ENCODE measurements around the gene GLI3.

Gene GLI3

GRCh38 chr7:42154173-42154572 is 82.8 kb downstream of the GLI3 start:
- TF ChIP-seq CTCF (IDR thresholded peaks at IDR 0.05; ENCODE audit: insufficient read depth, low read depth, low read length, missing control alignments): no peak
- DNase-seq (ENCODE audit: low read depth): no peak
- no peak overlapping the region for H3K4me3 ChIP-seq (ENCODE audit: low read length)

- no peak overlapping the region for H3K4me3 ChIP-seq (ENCODE audit: low read length)
- no peak for DNase-seq (ENCODE audit: low read depth)
- TF ChIP-seq CTCF (IDR thresholded peaks at IDR 0.05; ENCODE audit: insufficient read depth, low read depth, low read length, missing control alignments): no peak
These were observed 84.4 kb downstream of the GLI3 start for GRCh38 chr7:42152329-42153205.

- no peak overlapping the region for H3K4me3 ChIP-seq (ENCODE audit: low read length)
- TF ChIP-seq CTCF (IDR thresholded peaks at IDR 0.05; ENCODE audit: insufficient read depth, low read depth, low read length, missing control alignments): no peak
- DNase-seq (ENCODE audit: low read depth): no peak
These were observed 85.7 kb downstream of the GLI3 start for GRCh38 chr7:42151309-42151708.

- H3K4me3 ChIP-seq (ENCODE audit: low read length): no peak overlapping the region
- no peak for TF ChIP-seq CTCF (IDR thresholded peaks at IDR 0.05; ENCODE audit: insufficient read depth, low read depth, low read length, missing control alignments)
- DNase-seq (ENCODE audit: low read depth): no peak
These were observed 91.5 kb downstream of the GLI3 start for GRCh38 chr7:42145539-42145938.

DNA sequence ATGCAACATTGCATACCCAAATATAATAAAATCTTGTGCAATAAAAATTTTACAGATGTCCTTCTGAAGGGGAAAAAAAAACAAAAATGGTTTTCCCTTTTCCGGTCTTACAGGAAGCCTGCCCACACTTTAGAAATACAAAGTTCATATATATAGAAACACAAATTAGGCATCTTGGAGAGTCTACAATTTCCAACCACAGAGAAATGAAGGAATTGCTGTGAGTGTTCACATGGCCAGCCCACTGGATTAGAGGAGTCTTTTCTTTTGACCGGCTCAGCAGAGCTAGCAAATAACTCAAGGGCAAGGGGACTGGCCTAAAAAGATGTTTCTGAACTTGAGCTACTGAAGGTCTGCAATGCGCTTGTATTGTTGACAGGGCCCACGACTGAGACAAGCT is 92.4 kb downstream of the GLI3 start:
- no peak for DNase-seq (ENCODE audit: low read depth)
- H3K4me3 ChIP-seq (ENCODE audit: low read length): no peak overlapping the region
- TF ChIP-seq CTCF (IDR thresholded peaks at IDR 0.05; ENCODE audit: insufficient read depth, low read depth, low read length, missing control alignments): no peak

GRCh38 chr7:42143711-42144600 is 93.1 kb downstream of the GLI3 start:
- no peak overlapping the region for H3K4me3 ChIP-seq (ENCODE audit: low read length)
- no peak for TF ChIP-seq CTCF (IDR thresholded peaks at IDR 0.05; ENCODE audit: insufficient read depth, low read depth, low read length, missing control alignments)

More at GRCh38 chr7:42143711-42144600, 93.1 kb downstream of the GLI3 start:
- DNase-seq (ENCODE audit: low read depth): no peak
